SK-N-SH (cell line): ENCODE data around the gene ARID4B. TPM values are rescaled to one million over a fixed set of nuclear protein-coding genes. Genes with fewer than 3 reads are reported as not detected.

Source experiments
- CTCF ChIA-PET: fragments of 300-600, 350-600 bp; formaldehyde crosslinking; extraction: SDS; loops from one replicate; lab custom pipeline; 2021; lab: Yijun Ruan, JAX
- POLR2A ChIA-PET: fragments of 350-600 bp; sonication (Branson Sonifier 250); formaldehyde crosslinking; extraction: SDS; loops from one replicate; lab custom pipeline; 2020; ENCODE audit warnings: antibody characterized with exemption, inconsistent platforms; lab: Yijun Ruan, JAX
- DNase-seq: peaks from one replicate; pipeline ENCODE4 v3.0.0; 2012
- H2AFZ ChIP-seq: fragments of 200-600 bp; sonication (generic); 2 replicates; pipeline ENCODE4 v1.8.1; 2016; ENCODE audit warnings: antibody characterized with exemption, mild to moderate bottlenecking, low read depth
- H3F3A ChIP-seq: fragments of 200-600 bp; sonication (generic); replicated peaks from 2 replicates; pipeline ENCODE3; 2016; ENCODE audit warnings: antibody characterized with exemption, mild to moderate bottlenecking; ENCODE audit not compliant: insufficient read depth
- H3K27ac ChIP-seq, 2 experiments: fragments of 200-500 bp in 1 of 2; fragments of 200-600 bp in 1 of 2; sonication (Bioruptor generic) in 1 of 2; sonication (generic), shearing (Covaris generic) in 1 of 2; 2 replicates each; pipeline versions ENCODE4 v1.5.1 to v1.6.1; 2014 to 2016; ENCODE audit warnings: low read depth in 2 of 2, inconsistent platforms in 1 of 2, low read length in 1 of 2, mild to moderate bottlenecking in 1 of 2, mixed read lengths in 1 of 2
- H3K27me3 ChIP-seq: fragments of 200-600 bp; sonication (generic), shearing (Covaris generic); 2 replicates; pipeline ENCODE4 v1.6.1; 2016; ENCODE audit warnings: mixed run types; ENCODE audit not compliant: insufficient read depth
- H3K36me3 ChIP-seq, 2 experiments: fragments of 200-500 bp in 1 of 2; fragments of 200-600 bp in 1 of 2; sonication (Bioruptor generic) in 1 of 2; sonication (generic) in 1 of 2; replicated peaks in 1 of 2; 2 replicates each; pipeline versions ENCODE3 to v1.5.1; 2014 to 2016; ENCODE audit warnings: low read length in 1 of 2, mild to moderate bottlenecking in 1 of 2; ENCODE audit not compliant: insufficient read depth in 2 of 2, control insufficient read depth in 1 of 2
- H3K4me1 ChIP-seq, 2 experiments: fragments of 200-500 bp in 1 of 2; fragments of 200-600 bp in 1 of 2; sonication (Bioruptor generic) in 1 of 2; sonication (generic), shearing (Covaris generic) in 1 of 2; 2 replicates each; pipeline versions ENCODE4 v1.5.1 to v1.6.1; 2014 to 2016; ENCODE audit warnings: low read depth in 1 of 2, low read length in 1 of 2, mixed run types in 1 of 2; ENCODE audit not compliant: insufficient read depth in 2 of 2, control insufficient read depth in 1 of 2
- H3K4me2 ChIP-seq: fragments of 200-600 bp; sonication (generic), shearing (Covaris generic); 2 replicates; pipeline ENCODE4 v1.6.1; 2017; ENCODE audit warnings: mixed run types
- H3K4me3 ChIP-seq, 2 experiments: fragments of 200-500 bp in 1 of 2; fragments of 200-600 bp in 1 of 2; sonication (Bioruptor generic) in 1 of 2; sonication (generic), shearing (Covaris generic) in 1 of 2; 2 replicates each; pipeline versions ENCODE4 v1.5.1 to v1.8.1; 2014 to 2016; ENCODE audit warnings: low read depth in 2 of 2, inconsistent platforms in 1 of 2, low read length in 1 of 2, mild to moderate bottlenecking in 1 of 2, mixed read lengths in 1 of 2, moderate library complexity in 1 of 2
- H3K79me2 ChIP-seq: fragments of 200-600 bp; sonication (generic); 2 replicates; pipeline ENCODE4 v1.8.1; 2017; ENCODE audit warnings: mild to moderate bottlenecking; ENCODE audit not compliant: insufficient read depth
- H3K9ac ChIP-seq: fragments of 200-600 bp; sonication (generic); 2 replicates; pipeline ENCODE4 v1.6.1; 2017; ENCODE audit warnings: mixed run types
- H3K9me2 ChIP-seq: fragments of 200-600 bp; sonication (generic); 2 replicates; pipeline ENCODE4 v1.6.1; 2017; ENCODE audit warnings: mixed run types
- H3K9me3 ChIP-seq: fragments of 200-600 bp; sonication (generic); 2 replicates; pipeline ENCODE4 v1.6.1; 2017; ENCODE audit warnings: mixed run types, mild to moderate bottlenecking, moderate library complexity
- H4K20me1 ChIP-seq: fragments of 200-600 bp; sonication (generic); 2 replicates; pipeline ENCODE4 v1.6.1; 2017; ENCODE audit warnings: mild to moderate bottlenecking, mixed run types; ENCODE audit not compliant: insufficient read depth
- ELF1 ChIP-seq: IDR thresholded peaks from 2 replicates; pipeline ENCODE4 v1.4.0; 2012
- EP300 ChIP-seq, 2 experiments: IDR thresholded peaks; 2 replicates each; pipeline versions ENCODE4 v1.4.0 to v1.6.1; 2012; ENCODE audit warnings: borderline replicate concordance in 1 of 2, low read depth in 1 of 2, low read length in 1 of 2
- FOSL2 ChIP-seq: IDR thresholded peaks from 2 replicates; pipeline ENCODE4 v1.4.0; 2012; ENCODE audit warnings: low read depth, mild to moderate bottlenecking, moderate library complexity, borderline replicate concordance
- FOXM1 ChIP-seq: IDR thresholded peaks from 2 replicates; pipeline ENCODE4 v1.4.0; 2012; ENCODE audit warnings: low read depth, mild to moderate bottlenecking
- GABPA ChIP-seq: IDR thresholded peaks from 2 replicates; pipeline ENCODE4 v1.4.0; 2012; ENCODE audit warnings: low read depth, mild to moderate bottlenecking
- GATA2 ChIP-seq: sonication (generic); formaldehyde crosslinking; IDR thresholded peaks from 2 replicates; pipeline ENCODE4 v1.5.0; 2020; ENCODE audit warnings: mild to moderate bottlenecking, missing genetic modification reagents
- IRF3 ChIP-seq: fragments of 150-350 bp; IDR thresholded peaks from 2 replicates; pipeline ENCODE4 v1.6.1; 2016; ENCODE audit warnings: mild to moderate bottlenecking, low read depth, low read length
- JUND ChIP-seq: IDR thresholded peaks from 2 replicates; pipeline ENCODE4 v1.4.0; 2012
- MAX ChIP-seq: IDR thresholded peaks from 2 replicates; pipeline ENCODE4 v1.4.0; 2012; ENCODE audit warnings: low read depth
- MXI1 ChIP-seq: IDR thresholded peaks from 2 replicates; pipeline ENCODE4 v1.6.1; 2012; ENCODE audit warnings: mild to moderate bottlenecking, low read depth, low read length, improper control_type of control experiment
- NFIC ChIP-seq: IDR thresholded peaks from 2 replicates; pipeline ENCODE4 v1.4.0; 2012; ENCODE audit warnings: borderline replicate concordance
- NRF1 ChIP-seq: IDR thresholded peaks from 2 replicates; pipeline ENCODE4 v1.6.1; 2012; ENCODE audit warnings: low read depth, mild to moderate bottlenecking, low read length
- PBX3 ChIP-seq: IDR thresholded peaks from 2 replicates; pipeline ENCODE4; 2012
- REST ChIP-seq: IDR thresholded peaks from 2 replicates; pipeline ENCODE4 v1.6.1; 2012; ENCODE audit warnings: mild to moderate bottlenecking, low read depth, low read length, moderate library complexity
- RFX5 ChIP-seq: IDR thresholded peaks from 2 replicates; pipeline ENCODE4 v1.6.1; 2012; ENCODE audit warnings: mild to moderate bottlenecking, improper control_type of control experiment, low read length
- RXRA ChIP-seq: IDR thresholded peaks from 2 replicates; pipeline ENCODE4 v1.4.0; 2012; ENCODE audit warnings: low read depth, mild to moderate bottlenecking, borderline replicate concordance
- SIN3A ChIP-seq: IDR thresholded peaks from 2 replicates; pipeline ENCODE4 v1.6.1; 2012; ENCODE audit warnings: low read depth, mild to moderate bottlenecking, low read length, moderate library complexity, borderline replicate concordance
- SMC3 ChIP-seq: IDR thresholded peaks from 2 replicates; pipeline ENCODE4 v1.6.1; 2012; ENCODE audit warnings: low read depth, low read length, improper control_type of control experiment
- TAF1 ChIP-seq: IDR thresholded peaks from 2 replicates; pipeline ENCODE4 v1.6.1; 2012; ENCODE audit warnings: low read depth, mild to moderate bottlenecking, low read length, moderate library complexity, borderline replicate concordance
- TCF12 ChIP-seq: IDR thresholded peaks from 2 replicates; pipeline ENCODE4 v1.4.0; 2012
- USF2 ChIP-seq: fragments of 150-350 bp; IDR thresholded peaks from 2 replicates; pipeline ENCODE4 v1.6.1; 2017; ENCODE audit warnings: antibody characterized with exemption, low read length, low read depth, borderline replicate concordance
- YY1 ChIP-seq: IDR thresholded peaks from 2 replicates; pipeline ENCODE4 v1.4.0; 2012; ENCODE audit warnings: low read depth, mild to moderate bottlenecking
- WGBS: methylation state at CpG from one replicate; pipeline ENCODE4 v1.1.6; 2017; ENCODE audit warnings: low lambda C conversion rate; 5-methylcytosine and 5-hydroxymethylcytosine counted together
- polyA plus RNA-seq, 3 experiments: library from polyadenylated mRNA; depleted of rRNA; stranded (reverse); fragments of >200 nt; gene quantifications; 2 replicates each; pipeline ENCODE4 v1.2.3, GENCODE V29; 2012

The ARID4B gene
- polyA plus RNA-seq, 1 of the 3 experiments (the other 2 are of a cell fraction) = 4.4 TPM

- no peak for DNase-seq
- 96% methylated on average over 9 of the region's 9 CpGs for WGBS
- ChIA-PET POLR2A (no interaction called here), CTCF (interaction anchor here (1.1 kb wide), 1 partner anchor 46 kb away, joined by 3 read pairs; no protein-coding TSS in a partner anchor)
- Histone ChIP-seq H3K9me3 (no peaks in the 10 kb centered on the region), H3F3A (peaks cover 4% of the 10 kb centered on the region), H3K27me3 (no peaks in the 10 kb centered on the region), H3K9me2 (no peaks in the 10 kb centered on the region), H3K9ac (no peak overlapping the region), H3K4me3 (no peak overlapping the region)
- TF ChIP-seq RXRA = no peak
- no peak for TF ChIP-seq NRF1
- no peak for TF ChIP-seq USF2
- TF ChIP-seq TCF12 = no peak
- TF ChIP-seq TAF1 = no peak
- TF ChIP-seq NFIC = no peak
- no peak for TF ChIP-seq EP300 (IDR thresholded peaks at IDR 0.05; ENCODE audit: borderline replicate concordance in 1 of 2, low read depth in 1 of 2, low read length in 1 of 2)
- no peak for TF ChIP-seq SMC3
- TF ChIP-seq, all 33 proteins: peak for 0
- Histone ChIP-seq H3K36me3 (peaks cover 48 to 93% of the 10 kb centered on the region in 2 experiments), H3K4me1 (no peaks in the 10 kb centered on the region), H4K20me1 (no peaks in the 10 kb centered on the region), H3K27ac (no peak overlapping the region), H3K79me2 (peaks cover 16% of the 10 kb centered on the region), H2AFZ (no peak overlapping the region), H3K4me2 (no peak overlapping the region)
Measured at GRCh38 chr1:235149824-235150223, 178.2 kb downstream of the ARID4B start.

- H3K36me3 ChIP-seq = peaks cover 50 to 89% of the 10 kb centered on the region in 2 experiments
Measured at GRCh38 chr1:235147269-235147668, 180.7 kb downstream of the ARID4B start.

More at GRCh38 chr1:235147269-235147668, 180.7 kb downstream of the ARID4B start:
- 97% methylated on average over 4 of the region's 4 CpGs for WGBS
- POLR2A ChIA-PET = no interaction called here
- H3K4me1 ChIP-seq = no peaks in the 10 kb centered on the region
- peaks cover 30% of the 10 kb centered on the region for H3K79me2 ChIP-seq
- no peak overlapping the region for H3K27ac ChIP-seq
- H3K9me2 ChIP-seq = no peaks in the 10 kb centered on the region
- H3K9me3 ChIP-seq = no peaks in the 10 kb centered on the region
- no peaks in the 10 kb centered on the region for H3K27me3 ChIP-seq
- no peak overlapping the region for H3K4me3 ChIP-seq
- DNase-seq = no peak
- no peak overlapping the region for H2AFZ ChIP-seq
- peaks cover 4% of the 10 kb centered on the region for H3F3A ChIP-seq
- no peak overlapping the region for H3K4me2 ChIP-seq
- CTCF ChIA-PET = interaction anchor here (1.0 to 2.6 kb wide), 2 partner anchors 9 to 31 kb away, joined by 3 to 7 read pairs; no protein-coding TSS in a partner anchor
- TF ChIP-seq TCF12 = no peak
- no peak for TF ChIP-seq ELF1
- TF ChIP-seq EP300 (IDR thresholded peaks at IDR 0.05; ENCODE audit: borderline replicate concordance in 1 of 2, low read depth in 1 of 2, low read length in 1 of 2) = no peak
- TF ChIP-seq REST = no peak
- TF ChIP-seq NRF1 = no peak
- TF ChIP-seq YY1 = no peak
- TF ChIP-seq IRF3 = no peak
- TF ChIP-seq GATA2 (CRISPR knock-in tag) = no peak
- no peak for TF ChIP-seq MXI1
- TF ChIP-seq JUND = no peak
- no peak for TF ChIP-seq GABPA
- TF ChIP-seq NFIC = no peak
- no peak for TF ChIP-seq FOSL2
- no peak for TF ChIP-seq RXRA
- no peak for TF ChIP-seq MAX
- no peak for TF ChIP-seq PBX3
- no peak for TF ChIP-seq FOXM1
- no peak for TF ChIP-seq SIN3A
- no peak for TF ChIP-seq SMC3
- TF ChIP-seq RFX5 = no peak
- TF ChIP-seq, all 33 proteins: peak for 0
- no peaks in the 10 kb centered on the region for H4K20me1 ChIP-seq
- no peak overlapping the region for H3K9ac ChIP-seq
